H9 (cell line): ENCODE data around the gene DDRGK1. TPM values are rescaled to one million over a fixed set of nuclear protein-coding genes. Genes with fewer than 3 reads are reported as not detected.

ENCODE experiments used
- DNase-seq: peaks from one replicate; pipeline ENCODE4 v3.0.0-alpha.2; 2017
- H2AFZ ChIP-seq: one replicate; pipeline ENCODE4 v1.6.1; 2013; ENCODE audit warnings: mild to moderate bottlenecking, low read length, control low read depth, moderate library complexity
- H2AK5ac ChIP-seq: 2 replicates; pipeline ENCODE4 v1.6.1; 2013; ENCODE audit warnings: low read length, control low read depth, mixed read lengths; ENCODE audit not compliant: insufficient read length
- H2BK120ac ChIP-seq: one replicate; pipeline ENCODE4 v1.6.1; 2013; ENCODE audit warnings: low read depth, mild to moderate bottlenecking, low read length, control low read depth, inconsistent platforms; ENCODE audit not compliant: poor library complexity, severe bottlenecking
- H2BK12ac ChIP-seq: 2 replicates; pipeline ENCODE4 v1.6.1; 2013; ENCODE audit warnings: low read length, control low read depth, mixed read lengths, low read depth; ENCODE audit not compliant: insufficient read length
- H2BK15ac ChIP-seq: 2 replicates; pipeline ENCODE4 v1.6.1; 2013; ENCODE audit warnings: low read depth, low read length, control low read depth
- H2BK20ac ChIP-seq: one replicate; pipeline ENCODE4 v1.6.1; 2013; ENCODE audit warnings: low read depth, mild to moderate bottlenecking, low read length, control low read depth, inconsistent platforms; ENCODE audit not compliant: poor library complexity, severe bottlenecking
- H2BK5ac ChIP-seq: 2 replicates; pipeline ENCODE4 v1.6.1; 2013; ENCODE audit warnings: low read length, control low read depth, mixed read lengths; ENCODE audit not compliant: insufficient read length
- H3K14ac ChIP-seq: 2 replicates; pipeline ENCODE4 v1.6.1; 2013; ENCODE audit warnings: low read length, control low read depth; ENCODE audit not compliant: insufficient read depth
- H3K18ac ChIP-seq: 2 replicates; pipeline ENCODE4 v1.6.1; 2013; ENCODE audit warnings: low read depth, mild to moderate bottlenecking, mixed read lengths, low read length, control low read depth; ENCODE audit not compliant: insufficient read length
- H3K23ac ChIP-seq: 2 replicates; pipeline ENCODE4 v1.6.1; 2013; ENCODE audit warnings: low read length, control low read depth, mixed read lengths, low read depth; ENCODE audit not compliant: insufficient read length
- H3K23me2 ChIP-seq: 2 replicates; pipeline ENCODE4 v1.6.1; 2013; ENCODE audit warnings: low read depth, mild to moderate bottlenecking, mixed read lengths, low read length, control low read depth; ENCODE audit not compliant: insufficient read length, poor library complexity, severe bottlenecking
- H3K27ac ChIP-seq: 2 replicates; pipeline ENCODE4 v1.5.1; 2013; ENCODE audit warnings: low read length, control low read depth, mixed read lengths, low read depth; ENCODE audit not compliant: insufficient read length
- H3K27me3 ChIP-seq: 2 replicates; pipeline ENCODE4 v1.6.1; 2013; ENCODE audit warnings: low read length, control low read depth, inconsistent platforms; ENCODE audit not compliant: insufficient read depth
- H3K4ac ChIP-seq: 2 replicates; pipeline ENCODE4 v1.6.1; 2013; ENCODE audit warnings: low read depth, mild to moderate bottlenecking, control low read depth, inconsistent platforms, low read length, moderate library complexity
- H3K4me1 ChIP-seq: 2 replicates; pipeline ENCODE4 v1.6.1; 2013; ENCODE audit warnings: low read length, control low read depth, inconsistent platforms; ENCODE audit not compliant: insufficient read depth
- H3K4me2 ChIP-seq: 2 replicates; pipeline ENCODE4 v1.6.1; 2013; ENCODE audit warnings: low read length, control low read depth, mixed read lengths; ENCODE audit not compliant: insufficient read length, insufficient read depth
- H3K56ac ChIP-seq: 2 replicates; pipeline ENCODE4 v1.6.1; 2013; ENCODE audit warnings: low read depth, mild to moderate bottlenecking, mixed read lengths, low read length, control low read depth; ENCODE audit not compliant: insufficient read length
- H3K79me1 ChIP-seq: 2 replicates; pipeline ENCODE4 v1.6.1; 2013; ENCODE audit warnings: low read depth, mild to moderate bottlenecking, moderate library complexity, low read length, control low read depth, inconsistent platforms; ENCODE audit not compliant: insufficient read depth, poor library complexity, severe bottlenecking
- H3K79me2 ChIP-seq: 2 replicates; pipeline ENCODE4 v1.6.1; 2013; ENCODE audit warnings: low read length, control low read depth, inconsistent platforms; ENCODE audit not compliant: insufficient read depth
- H3K9ac ChIP-seq: 2 replicates; pipeline ENCODE4 v1.6.1; 2013; ENCODE audit warnings: low read length, control low read depth, mixed read lengths; ENCODE audit not compliant: insufficient read length; ENCODE audit errors: extremely low read depth
- H3K9me3 ChIP-seq: one replicate; pipeline ENCODE4 v1.6.1; 2013; ENCODE audit warnings: low read depth, low read length, inconsistent platforms; ENCODE audit not compliant: control insufficient read depth
- H3T11ph ChIP-seq: one replicate; pipeline ENCODE4 v1.6.1; 2013; ENCODE audit warnings: mild to moderate bottlenecking, low read length, control low read depth, inconsistent platforms
- H4K20me1 ChIP-seq: one replicate; pipeline ENCODE4 v1.6.1; 2013; ENCODE audit not compliant: control insufficient read depth, insufficient read length, insufficient read depth
- H4K5ac ChIP-seq: 2 replicates; pipeline ENCODE4 v1.6.1; 2013; ENCODE audit warnings: low read depth, mild to moderate bottlenecking, mixed read lengths, low read length, control low read depth; ENCODE audit not compliant: insufficient read length
- H4K8ac ChIP-seq: replicated peaks from 2 replicates; pipeline ENCODE4 v1.6.1; 2013; ENCODE audit warnings: low read length, control low read depth, mixed read lengths, low read depth; ENCODE audit not compliant: insufficient read length
- H4K91ac ChIP-seq: 2 replicates; pipeline ENCODE4 v1.6.1; 2013; ENCODE audit warnings: low read depth, mild to moderate bottlenecking, moderate library complexity, mixed read lengths, low read length, control low read depth; ENCODE audit not compliant: insufficient read length
- H3K27ac Mint-ChIP-seq, 3 experiments: 2 replicates in 2 of 3; 3 replicates in 1 of 3; pipeline ENCODE4 v1.8.0; 2020 to 2021; ENCODE audit warnings: mixed read lengths in 3 of 3, mild to moderate bottlenecking in 1 of 3, moderate library complexity in 1 of 3
- H3K27me3 Mint-ChIP-seq: 2 replicates; pipeline ENCODE4 v1.8.0; 2021; ENCODE audit warnings: low read depth, mild to moderate bottlenecking, moderate library complexity, mixed read lengths
- H3K36me3 Mint-ChIP-seq, 3 experiments: 2 replicates in 2 of 3; 3 replicates in 1 of 3; pipeline ENCODE4 v1.8.0; 2020 to 2021; ENCODE audit warnings: low read depth in 3 of 3, mixed read lengths in 3 of 3; ENCODE audit not compliant: insufficient read depth in 1 of 3
- H3K4me1 Mint-ChIP-seq, 2 experiments: 2 replicates each; pipeline ENCODE4 v1.8.0; 2020; ENCODE audit warnings: mixed read lengths in 2 of 2
- H3K4me3 Mint-ChIP-seq, 2 experiments: 2 replicates in 1 of 2; 3 replicates in 1 of 2; pipeline ENCODE4 v1.8.0; 2020 to 2021; ENCODE audit warnings: mild to moderate bottlenecking in 2 of 2, mixed read lengths in 2 of 2, moderate library complexity in 1 of 2
- H3K9me3 Mint-ChIP-seq, 2 experiments: 2 replicates in 1 of 2; 3 replicates in 1 of 2; pipeline ENCODE4 v1.8.0; 2020; ENCODE audit warnings: mild to moderate bottlenecking in 2 of 2, mixed read lengths in 2 of 2, moderate library complexity in 1 of 2
- WGBS: extraction: QIAGEN DNeasy Blood & Tissue Kit; methylation state at CpG from one replicate; pipeline ENCODE4 v1.1.7; 2013; ENCODE audit warnings: missing lambda C conversion rate, low lambda C conversion rate, mixed read lengths; ENCODE audit not compliant: insufficient read length; ENCODE audit errors: extremely low coverage; 5-methylcytosine and 5-hydroxymethylcytosine counted together
- total RNA-seq: library from RNA; stranded (reverse); gene quantifications from 2 replicates; pipeline ENCODE4 v1.2.1, GENCODE V29; 2021
- TF ChIP-seq, protein P1 (sequence below): fragments of 200-600 bp; sonication (generic); conservative IDR thresholded peaks from 3 replicates; pipeline ENCODE4 v1.8.0; 2021; ENCODE audit warnings: antibody characterized with exemption, mild to moderate bottlenecking

Gene DDRGK1
- total RNA-seq, 1 experiment from 2014 or later: 58.1 TPM

DNA sequence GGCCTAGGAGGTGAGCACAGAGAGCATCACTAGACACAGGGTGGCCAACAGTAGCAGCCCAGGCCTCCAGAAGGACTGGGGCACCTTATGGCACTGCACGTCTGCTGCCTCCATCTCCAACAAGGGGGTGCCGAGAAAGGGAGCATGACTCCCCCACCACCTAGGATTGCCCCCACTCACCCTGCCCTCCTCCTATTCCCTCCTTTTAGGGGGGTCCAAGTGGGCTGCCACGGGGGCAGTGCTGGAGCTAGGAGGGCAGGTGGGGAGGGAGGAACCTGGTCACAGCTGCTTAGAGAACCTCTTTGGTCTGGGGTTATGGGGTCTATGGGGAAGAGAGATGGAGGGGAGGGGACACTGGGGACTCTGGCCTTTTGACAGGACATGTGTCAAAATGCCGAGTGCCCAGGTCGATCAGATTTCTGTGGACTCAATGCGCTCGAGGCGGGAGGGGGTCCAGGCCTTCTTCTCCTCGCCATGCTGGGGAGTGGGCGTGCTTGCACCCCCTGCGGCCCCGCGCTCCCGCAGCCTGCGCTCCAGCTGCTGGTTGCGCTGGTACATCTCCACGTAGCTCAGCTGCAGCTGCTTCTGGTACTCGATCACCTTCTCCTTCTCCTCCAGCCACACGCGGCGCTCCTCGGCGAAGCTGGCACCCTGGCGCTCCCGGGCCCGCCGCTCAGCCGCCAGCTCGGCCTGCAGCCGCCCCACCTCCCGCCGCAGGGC is 40.3 kb downstream of the DDRGK1 start:
- no peak overlapping the region for H3K27ac Mint-ChIP-seq
- no peak overlapping the region for H3K9ac ChIP-seq
- no peaks in the 10 kb centered on the region; the same call in 1 of the 2 replicates for H3K4me1 ChIP-seq
- no peak overlapping the region for H2AFZ ChIP-seq
- H3K27me3 Mint-ChIP-seq: peaks cover 2% of the 10 kb centered on the region; the same call in 1 of the 2 replicates
- H2BK5ac ChIP-seq: no peak overlapping the region
- no peak overlapping the region for H2AK5ac ChIP-seq
- TF ChIP-seq, protein P1, sequence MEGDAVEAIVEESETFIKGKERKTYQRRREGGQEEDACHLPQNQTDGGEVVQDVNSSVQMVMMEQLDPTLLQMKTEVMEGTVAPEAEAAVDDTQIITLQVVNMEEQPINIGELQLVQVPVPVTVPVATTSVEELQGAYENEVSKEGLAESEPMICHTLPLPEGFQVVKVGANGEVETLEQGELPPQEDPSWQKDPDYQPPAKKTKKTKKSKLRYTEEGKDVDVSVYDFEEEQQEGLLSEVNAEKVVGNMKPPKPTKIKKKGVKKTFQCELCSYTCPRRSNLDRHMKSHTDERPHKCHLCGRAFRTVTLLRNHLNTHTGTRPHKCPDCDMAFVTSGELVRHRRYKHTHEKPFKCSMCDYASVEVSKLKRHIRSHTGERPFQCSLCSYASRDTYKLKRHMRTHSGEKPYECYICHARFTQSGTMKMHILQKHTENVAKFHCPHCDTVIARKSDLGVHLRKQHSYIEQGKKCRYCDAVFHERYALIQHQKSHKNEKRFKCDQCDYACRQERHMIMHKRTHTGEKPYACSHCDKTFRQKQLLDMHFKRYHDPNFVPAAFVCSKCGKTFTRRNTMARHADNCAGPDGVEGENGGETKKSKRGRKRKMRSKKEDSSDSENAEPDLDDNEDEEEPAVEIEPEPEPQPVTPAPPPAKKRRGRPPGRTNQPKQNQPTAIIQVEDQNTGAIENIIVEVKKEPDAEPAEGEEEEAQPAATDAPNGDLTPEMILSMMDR: no peak
- peaks cover 9% of the 10 kb centered on the region for H3K23me2 ChIP-seq
- H4K5ac ChIP-seq: no peak overlapping the region
- peaks cover 15 to 23% of the 10 kb centered on the region in 2 experiments for H3K4me1 Mint-ChIP-seq
- H4K20me1 ChIP-seq: no peaks in the 10 kb centered on the region
- H3K79me2 ChIP-seq: peaks cover 3% of the 10 kb centered on the region; the same call in 1 of the 2 replicates
- no peak overlapping the region for H4K91ac ChIP-seq
- no peak overlapping the region for H3K27ac ChIP-seq
- no peak overlapping the region for H3K18ac ChIP-seq
- no CpG with 5 or more reads among the region's 32 CpGs for WGBS
- H4K8ac ChIP-seq: no peak overlapping the region
- H3T11ph ChIP-seq: no peak overlapping the region
- no peaks in the 10 kb centered on the region for H3K27me3 ChIP-seq
- H3K9me3 Mint-ChIP-seq: no peaks in the 10 kb centered on the region; a peak in 1 of 5 replicates
- DNase-seq: no peak
- no peak overlapping the region for H3K4ac ChIP-seq
- H3K56ac ChIP-seq: no peak overlapping the region
- no peak overlapping the region for H2BK120ac ChIP-seq
- no peak overlapping the region for H3K4me2 ChIP-seq
- H3K4me3 Mint-ChIP-seq: no peak overlapping the region
- no peak overlapping the region for H2BK12ac ChIP-seq
- no peak overlapping the region for H2BK20ac ChIP-seq
- H3K9me3 ChIP-seq: no peaks in the 10 kb centered on the region
- H3K23ac ChIP-seq: no peak overlapping the region
- H3K36me3 Mint-ChIP-seq: peaks cover 5 to 21% (median 7%) of the 10 kb centered on the region in 3 experiments; a peak in 4 of 7 replicates
- no peak overlapping the region for H2BK15ac ChIP-seq
- H3K14ac ChIP-seq: no peak overlapping the region
- H3K79me1 ChIP-seq: no peaks in the 10 kb centered on the region
